DOHH2 (cell line): Measurements from ENCODE around the gene KRTAP1-5.

ENCODE experiments used
- EZH2phosphoT487 ChIP-seq: fragments of 200-600 bp; sonication (generic); IDR thresholded peaks from 2 replicates; pipeline ENCODE4 v1.6.1; 2017; ENCODE audit warnings: borderline replicate concordance, mild to moderate bottlenecking, antibody characterized with exemption, low read length, moderate library complexity, mixed read lengths
- TF ChIP-seq, protein P1 (sequence below): fragments of 200-600 bp; sonication (generic); IDR thresholded peaks from one replicate; pipeline ENCODE4 v1.5.1; 2014; ENCODE audit warnings: antibody characterized with exemption, mild to moderate bottlenecking, low read depth, low read length; ENCODE audit not compliant: poor library complexity, severe bottlenecking

DNA sequence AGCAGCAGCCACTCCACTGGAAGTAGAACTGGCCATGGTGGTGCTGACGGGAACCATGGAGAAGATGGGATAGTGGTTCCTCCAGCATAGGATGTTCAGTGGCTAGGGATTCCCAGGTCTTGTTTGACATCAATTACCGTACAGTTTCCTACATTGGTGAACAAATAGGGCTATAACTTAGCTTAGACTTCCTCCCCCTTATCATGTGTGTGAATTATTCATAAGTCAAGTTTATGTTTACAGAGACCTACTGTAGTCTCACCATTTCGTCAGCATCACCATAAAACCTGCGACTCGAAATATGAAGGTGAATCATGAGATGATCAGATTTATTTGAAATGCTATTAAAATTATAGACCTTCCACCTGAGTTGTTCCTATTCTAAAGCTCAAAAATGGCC is 31.7 kb upstream of the KRTAP1-5 start:
- TF ChIP-seq, protein P1, sequence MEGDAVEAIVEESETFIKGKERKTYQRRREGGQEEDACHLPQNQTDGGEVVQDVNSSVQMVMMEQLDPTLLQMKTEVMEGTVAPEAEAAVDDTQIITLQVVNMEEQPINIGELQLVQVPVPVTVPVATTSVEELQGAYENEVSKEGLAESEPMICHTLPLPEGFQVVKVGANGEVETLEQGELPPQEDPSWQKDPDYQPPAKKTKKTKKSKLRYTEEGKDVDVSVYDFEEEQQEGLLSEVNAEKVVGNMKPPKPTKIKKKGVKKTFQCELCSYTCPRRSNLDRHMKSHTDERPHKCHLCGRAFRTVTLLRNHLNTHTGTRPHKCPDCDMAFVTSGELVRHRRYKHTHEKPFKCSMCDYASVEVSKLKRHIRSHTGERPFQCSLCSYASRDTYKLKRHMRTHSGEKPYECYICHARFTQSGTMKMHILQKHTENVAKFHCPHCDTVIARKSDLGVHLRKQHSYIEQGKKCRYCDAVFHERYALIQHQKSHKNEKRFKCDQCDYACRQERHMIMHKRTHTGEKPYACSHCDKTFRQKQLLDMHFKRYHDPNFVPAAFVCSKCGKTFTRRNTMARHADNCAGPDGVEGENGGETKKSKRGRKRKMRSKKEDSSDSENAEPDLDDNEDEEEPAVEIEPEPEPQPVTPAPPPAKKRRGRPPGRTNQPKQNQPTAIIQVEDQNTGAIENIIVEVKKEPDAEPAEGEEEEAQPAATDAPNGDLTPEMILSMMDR = no peak
- no peak for TF ChIP-seq EZH2phosphoT487
